Keratinocyte (primary cell): ENCODE measurements around the gene ANGPT4. TPM values are rescaled to one million over a fixed set of nuclear protein-coding genes. Genes with fewer than 3 reads are reported as not detected.

Experiments
- DNase-seq: peaks from one replicate; pipeline ENCODE4 v3.0.0-alpha.2; 2011; ENCODE audit warnings: low read depth, missing footprints, low spot score
- FAIRE-seq: peaks from 2 replicates; lab custom pipeline; 2011; peaks lifted over from hg19 to GRCh38; lab: Jason Lieb, UNC
- H2AFZ ChIP-seq: 2 replicates; pipeline ENCODE4 v1.6.0; 2012; ENCODE audit warnings: low read length, control low read depth, inconsistent platforms; ENCODE audit not compliant: control insufficient read depth
- H3K27ac ChIP-seq: 2 replicates; pipeline ENCODE4 v1.5.1; 2011; ENCODE audit warnings: low read length; ENCODE audit not compliant: control insufficient read depth, insufficient read depth
- H3K27me3 ChIP-seq: 3 replicates; pipeline ENCODE4 v1.6.0; 2011; ENCODE audit warnings: low read length; ENCODE audit not compliant: control insufficient read depth, insufficient read depth; ENCODE audit errors: extremely low read depth
- H3K36me3 ChIP-seq, 2 experiments: 2 replicates in 1 of 2; 3 replicates in 1 of 2; pipeline ENCODE4 v1.5.1; 2011; ENCODE audit warnings: low read length in 2 of 2, mild to moderate bottlenecking in 1 of 2; ENCODE audit not compliant: control insufficient read depth in 2 of 2, insufficient read depth in 2 of 2; ENCODE audit errors: extremely low read depth in 1 of 2
- H3K4me1 ChIP-seq: 3 replicates; pipeline ENCODE4 v1.5.1; 2011; ENCODE audit warnings: low read length; ENCODE audit not compliant: control insufficient read depth, insufficient read depth; ENCODE audit errors: extremely low read depth
- H3K4me2 ChIP-seq: 3 replicates; pipeline ENCODE4 v1.6.0; 2011; ENCODE audit warnings: low read depth, low read length; ENCODE audit not compliant: control insufficient read depth, insufficient read depth; ENCODE audit errors: extremely low read depth
- H3K4me3 ChIP-seq, 3 experiments: fragments of 200-600 bp in 1 of 3; sonication (generic) in 1 of 3; 2 replicates in 2 of 3; 3 replicates in 1 of 3; pipeline ENCODE4 v1.5.1; 2011 to 2016; ENCODE audit warnings: low read length in 3 of 3, mild to moderate bottlenecking in 3 of 3, control low read depth in 2 of 3, inconsistent platforms in 1 of 3, low read depth in 1 of 3, mixed read lengths in 1 of 3, mixed run types in 1 of 3, moderate library complexity in 1 of 3; ENCODE audit not compliant: control insufficient read depth in 2 of 3, insufficient read depth in 2 of 3; ENCODE audit errors: extremely low read depth in 1 of 3
- H3K79me2 ChIP-seq: 2 replicates; pipeline ENCODE4 v1.6.0; 2012; ENCODE audit warnings: low read length; ENCODE audit not compliant: control insufficient read depth, insufficient read depth
- H3K9ac ChIP-seq: 3 replicates; pipeline ENCODE4 v1.6.0; 2011; ENCODE audit warnings: low read length; ENCODE audit not compliant: control insufficient read depth, insufficient read depth; ENCODE audit errors: extremely low read depth
- H3K9me1 ChIP-seq: 3 replicates; pipeline ENCODE4 v1.6.0; 2011; ENCODE audit warnings: low read length; ENCODE audit not compliant: control insufficient read depth, insufficient read depth; ENCODE audit errors: extremely low read depth
- H3K9me3 ChIP-seq: 2 replicates; pipeline ENCODE4 v1.5.1; 2012; ENCODE audit warnings: low read depth, low read length; ENCODE audit not compliant: control insufficient read depth
- H4K20me1 ChIP-seq: 3 replicates; pipeline ENCODE4 v1.6.0; 2011; ENCODE audit warnings: low read length; ENCODE audit not compliant: control insufficient read depth, insufficient read depth; ENCODE audit errors: extremely low read depth
- CTCF ChIP-seq, 3 experiments: IDR thresholded peaks in 1 of 3; conservative IDR thresholded peaks in 1 of 3; optimal IDR thresholded peaks in 1 of 3; 2 replicates in 2 of 3; 3 replicates in 1 of 3; pipeline versions ENCODE3 to v1.5.1; 2011; ENCODE audit warnings: low read length in 3 of 3, mild to moderate bottlenecking in 3 of 3, moderate library complexity in 2 of 3, control low read depth in 1 of 3, inconsistent platforms in 1 of 3; ENCODE audit not compliant: insufficient read depth in 2 of 3; ENCODE audit errors: extremely low read depth in 1 of 3
- EZH2 ChIP-seq: IDR thresholded peaks from one replicate; pipeline ENCODE4 v1.6.1; 2012; ENCODE audit warnings: inconsistent platforms, mild to moderate bottlenecking, low read length, moderate library complexity
- dilution Hi-C: fragments of 300-500 bp; cut with MboI; formaldehyde crosslinking; loops from one replicate; pipeline ENCODE4 v1.7.0; 2020; ENCODE audit warnings: low sequenced_read_pairs; ENCODE audit not compliant: extremely low pct_ligation_motif_present
- polyA plus RNA-seq, 5 experiments: library from polyadenylated mRNA; depleted of rRNA in 3 of 5; stranded (reverse) in 3 of 5; stranded (forward) in 1 of 5; unstranded in 1 of 5; fragments of >200 nt; gene quantifications; 1 replicate in 1 of 5; 2 replicates in 3 of 5; 3 replicates in 1 of 5; pipeline versions ENCODE4 v1.2.1 to v1.2.3, GENCODE V29; 2011 to 2012; ENCODE audit warnings: missing spikeins in 2 of 5, low read depth in 1 of 5, low replicate concordance in 1 of 5

ANGPT4 gene
- polyA plus RNA-seq, 1 donor (not counting 4 experiments of a cell fraction or from before 2014, with no cell fraction given), result not detected

GRCh38 chr20:872855-873520 is 43.1 kb downstream of the ANGPT4 start:
- Histone ChIP-seq H3K4me2 (no peak overlapping the region), H3K27ac (no peak overlapping the region), H4K20me1 (peaks cover 2% of the 10 kb centered on the region), H3K9ac (no peak overlapping the region), H3K36me3 (no peaks in the 10 kb centered on the region), H3K4me1 (peaks cover 7% of the 10 kb centered on the region), H3K79me2 (no peaks in the 10 kb centered on the region), H3K9me3 (no peaks in the 10 kb centered on the region), H3K4me3 (no peak overlapping the region), H3K9me1 (no peaks in the 10 kb centered on the region), H2AFZ (no peak overlapping the region), H3K27me3 (peaks cover 10% of the 10 kb centered on the region)
- FAIRE-seq (no peak), DNase-seq (no peak)
- peak in 1 of 3 experiments; percentile 12 for TF ChIP-seq CTCF (optimal IDR thresholded peaks at IDR 0.05 in 1 of 3, IDR thresholded peaks at IDR 0.05 in 1 of 3, conservative IDR thresholded peaks at IDR 0.05 in 1 of 3; ENCODE audit: extremely low read depth in 1 of 3, insufficient read depth in 2 of 3, low read length in 3 of 3)
- no peak for TF ChIP-seq EZH2
- dilution Hi-C loops, result no loop called here

GRCh38 chr20:871948-872347 is 44.2 kb downstream of the ANGPT4 start:
- Histone ChIP-seq H3K4me2 (no peak overlapping the region), H2AFZ (no peak overlapping the region), H3K27me3 (peaks cover 10% of the 10 kb centered on the region), H3K79me2 (no peaks in the 10 kb centered on the region), H3K36me3 (no peaks in the 10 kb centered on the region), H3K9ac (no peak overlapping the region), H3K9me1 (no peaks in the 10 kb centered on the region), H3K4me3 (no peak overlapping the region), H4K20me1 (peaks cover 2% of the 10 kb centered on the region), H3K4me1 (peaks cover 7% of the 10 kb centered on the region), H3K9me3 (no peaks in the 10 kb centered on the region), H3K27ac (no peak overlapping the region)
- TF ChIP-seq EZH2, result no peak
- no peak for TF ChIP-seq CTCF (optimal IDR thresholded peaks at IDR 0.05 in 1 of 3, IDR thresholded peaks at IDR 0.05 in 1 of 3, conservative IDR thresholded peaks at IDR 0.05 in 1 of 3; ENCODE audit: extremely low read depth in 1 of 3, insufficient read depth in 2 of 3, low read length in 3 of 3)
- FAIRE-seq (no peak), DNase-seq (no peak)
- dilution Hi-C loops, result no loop called here
